NCI-H2171 (cell line): ENCODE measurements around the gene DENND4C.
"Not testable (repeated sequence)": the region's sequence is repeated elsewhere in the genome, so short reads cannot be mapped to it uniquely, and the experiment has no call there.

Experiments
- DNase-seq: peaks from one replicate; lab custom pipeline; 2025; lab: John Stamatoyannopoulos, UW

DENND4C gene

DNA sequence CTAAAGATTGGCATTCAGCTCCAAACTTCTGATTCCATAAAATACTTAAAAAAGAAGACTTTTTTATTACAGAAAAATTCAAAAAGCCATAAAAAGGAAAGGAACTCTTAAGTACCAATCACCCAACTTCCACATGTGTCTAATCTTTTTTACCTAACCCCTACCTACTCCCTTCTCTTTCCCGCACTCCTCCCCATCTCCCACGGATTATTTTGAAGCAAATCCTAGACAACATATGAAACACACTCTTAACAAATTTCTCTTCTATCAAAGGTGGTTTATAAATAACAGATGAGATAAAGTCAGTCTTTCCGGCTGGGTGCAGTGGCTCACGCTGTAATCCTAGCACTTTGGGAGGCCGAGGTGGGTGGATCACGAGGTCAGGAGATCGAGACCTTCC lies 5.9 kb upstream of the DENND4C start:
- no peak for DNase-seq

DNA sequence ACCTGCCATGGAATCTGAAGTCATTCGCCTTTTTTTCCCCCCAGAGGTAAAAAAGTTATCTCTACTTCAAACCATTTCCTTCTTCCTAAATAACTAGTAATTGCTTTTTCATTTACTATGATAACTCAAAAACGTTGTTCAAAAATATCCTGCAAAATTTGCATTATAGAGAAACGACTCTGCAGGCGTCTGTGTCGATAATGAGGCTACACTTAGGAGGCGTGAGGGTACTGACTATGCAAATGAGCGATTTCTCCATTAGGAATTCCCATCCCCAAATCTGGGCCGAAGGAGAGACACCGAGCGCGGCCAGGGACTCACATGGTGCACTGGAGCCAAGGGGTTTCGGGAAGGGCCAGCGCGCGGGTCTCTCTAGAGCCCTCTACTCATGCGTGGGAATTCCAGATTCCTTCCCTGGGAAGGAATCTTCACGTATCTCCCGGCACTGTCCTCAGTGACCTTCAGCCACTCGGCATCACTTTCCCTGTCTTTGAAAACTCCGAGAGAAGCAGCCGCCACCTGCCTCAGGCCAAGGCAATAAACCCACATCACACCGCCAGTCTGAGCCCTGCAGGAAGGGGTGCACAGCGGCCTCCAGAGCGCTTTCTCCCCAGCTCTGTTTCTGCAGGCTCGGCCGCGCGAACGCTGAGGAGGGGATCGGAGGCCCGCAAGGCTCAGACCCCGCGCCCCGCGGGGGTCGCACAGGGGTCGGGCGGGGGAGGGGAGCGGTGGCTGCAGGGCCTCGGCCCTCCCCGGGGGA lies 718 bp upstream of the DENND4C start:
- peak; percentile 39 for DNase-seq

DNA sequence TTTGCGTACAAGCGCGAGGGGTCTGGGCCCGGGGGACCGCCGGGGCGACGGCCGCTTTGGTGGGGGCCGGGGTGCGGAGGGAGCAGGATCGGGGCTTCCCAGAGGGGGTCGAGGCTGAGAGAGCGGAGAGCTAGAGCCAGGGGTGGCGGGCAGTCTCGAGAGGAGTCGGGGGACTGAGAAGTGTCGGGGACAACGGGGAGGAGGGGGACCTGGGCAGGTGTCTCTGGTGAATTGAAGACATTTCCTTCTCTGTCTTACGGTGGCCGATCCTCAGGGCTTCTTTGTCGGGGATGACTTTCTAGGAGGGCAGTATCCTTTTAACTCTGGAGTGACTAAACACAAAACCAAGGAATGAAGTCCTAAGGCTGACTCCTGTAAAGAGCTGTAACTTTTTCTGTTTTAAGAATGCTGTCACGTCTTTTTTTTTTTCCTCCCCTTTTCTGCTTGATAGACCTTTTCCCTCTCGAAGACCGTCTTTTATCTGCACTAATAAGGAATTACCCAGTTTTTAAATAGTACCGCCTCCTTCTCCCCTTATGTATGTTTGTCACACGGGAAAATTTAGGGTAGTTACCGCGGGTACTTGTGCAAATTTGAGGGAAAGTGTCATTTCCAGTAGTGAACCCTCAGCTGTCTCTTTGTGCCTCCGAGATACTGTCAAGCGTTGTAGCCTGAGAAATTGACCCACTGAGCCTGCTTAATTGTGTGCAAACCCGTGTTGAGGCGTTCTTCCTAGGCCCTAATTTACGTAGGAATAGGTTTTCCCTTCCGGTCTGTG lies 822 bp downstream of the DENND4C start:
- no peak for DNase-seq

DNA sequence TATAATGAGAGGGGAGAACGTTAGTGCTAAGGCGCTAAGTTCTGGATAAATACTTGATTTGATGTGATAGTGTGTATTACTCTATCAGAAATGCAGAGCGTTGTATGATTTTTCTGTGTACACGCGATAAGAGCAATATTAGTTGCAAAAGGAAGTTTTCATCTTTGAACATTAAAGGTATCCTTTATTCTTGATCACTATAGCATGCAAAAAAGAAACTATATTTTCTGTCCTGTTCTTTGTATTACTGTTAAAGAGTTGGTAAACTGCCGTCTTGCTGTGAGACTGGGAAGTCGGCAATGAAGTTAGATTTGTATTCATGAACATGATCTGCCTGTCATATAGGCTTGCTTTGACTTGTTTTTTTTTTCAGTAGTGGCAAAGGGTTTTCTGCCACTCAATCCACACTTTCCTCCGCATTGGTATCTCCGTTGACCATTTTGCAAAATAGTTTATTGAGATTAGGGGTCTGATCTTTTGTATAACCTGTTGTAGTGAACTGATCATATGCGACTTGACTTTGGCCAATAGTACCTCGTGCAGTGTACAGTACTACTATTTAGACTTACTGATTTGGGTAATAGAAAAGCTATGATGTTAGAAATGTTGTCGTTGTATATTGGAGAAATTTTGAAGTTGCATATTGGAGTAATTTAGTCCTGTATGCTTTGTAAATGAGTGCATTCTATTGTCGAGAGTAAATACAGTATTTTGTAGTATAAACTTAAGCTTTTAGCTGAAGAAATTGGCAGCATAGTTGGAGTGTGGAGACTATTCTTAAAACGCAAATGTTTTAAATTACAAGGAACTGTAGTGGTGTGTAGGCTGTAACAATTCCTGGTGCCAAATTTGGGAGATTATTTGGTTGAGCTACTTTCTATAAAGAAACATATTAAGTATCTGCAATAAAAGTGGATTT lies 1.7 kb downstream of the DENND4C start:
- DNase-seq: no peak

DNA sequence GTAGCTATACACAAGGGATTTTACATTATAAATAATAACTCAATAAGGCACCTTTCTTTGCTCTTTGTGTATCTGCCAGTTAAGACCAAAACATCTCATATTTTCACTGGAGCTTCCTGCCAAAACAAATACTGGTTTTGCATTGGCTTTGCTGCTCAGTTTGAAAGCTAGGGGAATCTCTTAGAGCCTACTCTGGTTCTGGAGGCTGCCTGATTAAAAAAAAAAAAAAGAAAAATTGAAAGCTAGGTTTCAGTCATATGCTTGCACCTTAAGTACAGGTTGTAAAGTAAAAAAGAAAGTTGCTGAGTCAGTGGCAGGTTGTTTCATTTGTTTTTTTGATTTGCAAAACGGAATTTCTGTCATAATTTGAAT lies 2.3 kb downstream of the DENND4C start:
- no peak for DNase-seq

DNA sequence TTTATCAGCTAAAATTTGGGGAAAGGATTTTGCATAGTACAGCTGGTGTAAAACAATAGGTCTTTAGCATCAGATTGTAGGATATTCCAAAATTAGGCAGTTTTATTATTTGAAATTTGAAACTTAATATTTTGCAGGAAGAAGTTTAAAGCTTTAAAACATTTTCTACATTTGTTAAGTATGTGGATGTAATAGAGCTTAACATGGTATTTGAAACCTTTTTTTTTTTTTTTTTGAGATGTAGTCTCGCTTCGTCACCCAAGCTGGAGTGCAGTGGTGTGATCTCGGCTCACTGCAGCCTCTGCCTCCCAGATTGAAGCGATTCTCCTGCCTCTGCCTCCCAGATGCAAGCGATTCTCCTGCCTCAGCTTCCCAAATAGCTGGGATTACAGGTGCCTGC lies 2.9 kb downstream of the DENND4C start:
- DNase-seq: no peak

DNA sequence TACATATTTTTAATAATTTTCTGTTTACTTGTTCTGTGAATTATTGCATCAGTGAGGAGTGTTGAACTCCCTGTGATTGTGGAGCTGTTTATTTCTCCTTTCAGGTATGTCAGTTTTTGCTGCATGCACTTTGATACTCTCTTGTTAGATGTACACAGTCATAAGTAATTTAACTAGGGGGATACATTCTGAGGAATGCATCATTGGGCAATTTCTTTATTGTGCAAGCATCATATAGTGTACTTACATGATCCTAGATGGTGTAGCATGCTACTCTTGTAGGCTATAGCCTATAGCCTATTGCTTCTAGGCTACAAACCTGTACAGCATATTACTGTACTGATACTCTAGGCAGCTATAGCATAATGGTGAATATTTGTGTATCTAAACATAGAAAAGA lies 9.5 kb downstream of the DENND4C start:
- DNase-seq: no peak

DNA sequence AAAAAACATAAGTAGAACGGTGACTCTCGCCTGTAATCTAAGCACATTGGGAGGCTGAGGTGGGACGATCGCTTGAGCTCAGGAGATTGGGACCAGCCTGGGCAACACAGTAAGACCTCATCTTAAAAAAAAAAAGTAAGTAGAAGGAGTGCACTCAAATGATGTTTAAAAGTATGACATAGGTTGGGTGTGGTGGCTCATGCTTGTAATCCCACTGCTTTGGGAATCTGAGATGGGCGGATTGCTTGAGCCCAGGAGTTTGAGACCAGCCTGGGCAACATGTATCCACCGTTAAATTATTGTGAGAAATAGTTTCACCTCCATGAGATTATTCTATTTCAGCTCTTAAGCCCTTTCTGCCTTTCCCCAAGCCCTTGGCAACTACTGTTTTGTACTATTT lies 11.2 kb downstream of the DENND4C start:
- no peak for DNase-seq

DNA sequence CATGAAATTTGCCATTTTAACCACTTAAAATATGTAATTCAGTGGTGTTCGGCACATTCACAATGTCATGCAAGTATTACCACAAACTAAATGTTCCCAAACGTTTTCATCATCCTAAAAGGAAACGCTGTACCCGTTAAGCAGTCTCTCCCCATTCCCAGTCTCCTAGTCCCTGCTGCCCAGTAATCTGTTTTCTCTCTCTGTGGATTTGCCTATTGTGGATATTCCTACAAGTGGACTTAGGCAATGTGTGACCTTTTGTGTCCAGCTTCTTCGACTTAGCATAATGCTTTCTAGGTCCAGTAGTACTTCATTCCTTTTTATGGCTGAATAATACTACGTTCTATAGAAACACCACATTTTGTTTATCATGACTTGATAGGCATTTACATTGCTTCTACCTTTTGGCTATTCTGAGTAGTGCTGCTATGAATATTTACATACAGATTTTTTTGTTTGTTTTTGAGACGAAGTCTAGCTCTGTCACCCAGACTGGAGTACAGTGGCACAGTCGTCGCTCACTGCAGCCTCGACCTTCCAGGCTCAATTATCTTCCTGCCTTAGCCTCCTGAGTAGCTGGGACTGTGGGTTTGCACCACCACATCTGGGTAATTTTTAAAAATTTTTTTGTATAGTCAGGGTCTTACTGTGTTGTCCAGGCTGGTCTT lies 13.0 kb downstream of the DENND4C start:
- DNase-seq: no peak

DNA sequence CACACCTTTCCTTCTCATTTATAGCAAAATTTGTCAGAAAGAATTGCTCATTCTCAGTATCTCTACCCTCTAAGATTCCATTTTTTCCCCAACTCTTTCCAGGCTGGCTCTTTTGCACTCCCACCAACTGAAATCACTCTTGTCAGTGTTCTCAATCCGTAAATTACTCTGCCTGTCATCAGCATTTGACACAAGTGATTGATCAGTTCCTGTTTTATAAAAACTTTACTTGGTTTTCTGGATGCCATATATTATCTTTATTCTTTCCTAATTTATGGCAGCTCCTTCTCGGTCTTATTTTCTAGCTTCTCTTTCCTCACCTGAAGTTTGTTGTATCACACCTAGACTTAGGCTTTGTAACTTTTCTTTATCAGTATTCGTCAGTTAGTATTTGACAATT lies 16.4 kb downstream of the DENND4C start:
- no peak for DNase-seq

DNA sequence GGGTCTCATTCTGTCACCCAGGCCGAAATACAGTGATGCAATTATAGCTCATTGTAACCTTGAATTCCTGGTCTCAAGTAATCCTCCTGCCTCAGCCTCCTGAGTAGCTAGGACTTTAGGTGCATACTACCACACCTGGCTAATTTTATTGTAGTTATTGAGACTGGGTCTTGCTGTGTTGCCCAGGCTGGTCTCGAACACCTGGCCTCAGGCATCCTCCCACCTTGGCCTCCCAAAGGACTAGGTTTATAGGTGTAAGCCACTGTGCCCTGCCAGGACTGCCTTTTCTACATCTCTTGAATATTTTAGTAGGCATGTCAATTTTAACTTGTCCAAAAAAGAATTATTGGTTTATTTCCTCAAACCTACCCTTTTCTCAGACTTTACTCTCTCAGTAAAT lies 16.9 kb downstream of the DENND4C start:
- no peak for DNase-seq

DNA sequence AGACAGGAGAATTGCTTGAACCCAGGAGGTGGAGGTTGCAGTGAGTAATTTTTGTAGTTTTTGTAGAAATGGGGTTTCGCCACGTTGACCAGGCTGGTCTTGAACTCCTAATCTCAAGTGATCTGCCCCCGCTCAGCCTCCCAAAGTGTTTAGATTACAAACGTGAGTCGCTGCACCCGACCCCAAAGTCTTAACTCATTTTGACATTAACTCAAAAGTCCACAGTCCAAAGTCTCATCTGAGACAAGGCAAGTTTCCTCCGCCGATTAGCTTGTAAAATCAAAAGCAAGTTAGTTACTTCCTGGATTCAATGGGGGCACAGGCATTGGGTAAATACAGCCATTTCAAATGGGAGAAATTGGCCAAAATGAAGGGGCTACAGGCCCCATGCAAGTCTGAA lies 19.9 kb downstream of the DENND4C start:
- DNase-seq: not testable (repeated sequence)

DNA sequence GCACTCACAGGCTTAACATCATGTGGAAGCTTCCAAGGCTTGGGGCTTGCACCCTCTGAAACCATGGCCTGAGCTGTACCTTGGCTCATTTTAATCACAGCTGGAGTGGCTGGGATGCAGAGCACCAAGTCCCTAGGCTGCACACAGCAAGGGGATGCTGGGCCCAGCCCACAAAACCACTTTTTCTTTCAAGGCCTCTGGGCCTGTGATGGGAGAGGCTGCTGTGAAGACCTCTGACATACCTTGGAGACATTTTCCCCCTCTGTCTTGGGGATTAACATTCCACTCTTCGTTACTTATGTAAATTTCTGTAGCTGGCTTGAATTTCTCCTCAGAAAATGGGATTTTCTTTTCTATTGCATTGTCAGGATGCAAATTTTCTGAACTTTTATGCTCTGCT lies 20.7 kb downstream of the DENND4C start:
- not testable (repeated sequence) for DNase-seq

DNA sequence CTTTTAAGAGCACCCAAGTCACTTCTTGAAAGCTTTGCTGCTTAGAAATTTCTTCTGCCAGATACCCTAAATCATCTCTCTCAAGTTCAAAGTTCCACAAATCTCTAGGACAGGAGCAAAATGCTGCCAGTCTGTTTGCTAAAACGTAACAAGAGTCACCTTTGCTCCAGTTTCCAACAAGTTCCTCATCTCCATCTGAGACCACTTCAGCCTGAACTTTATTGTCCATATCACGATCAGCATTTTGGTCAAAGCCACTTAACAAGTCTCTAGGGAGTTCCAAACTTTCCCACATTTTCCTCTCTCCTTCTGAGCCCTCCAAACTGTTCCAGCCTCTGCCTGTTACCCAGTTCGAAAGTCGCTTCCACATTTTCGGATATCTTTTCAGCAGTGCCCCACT lies 21.1 kb downstream of the DENND4C start:
- not testable (repeated sequence) for DNase-seq

DNA sequence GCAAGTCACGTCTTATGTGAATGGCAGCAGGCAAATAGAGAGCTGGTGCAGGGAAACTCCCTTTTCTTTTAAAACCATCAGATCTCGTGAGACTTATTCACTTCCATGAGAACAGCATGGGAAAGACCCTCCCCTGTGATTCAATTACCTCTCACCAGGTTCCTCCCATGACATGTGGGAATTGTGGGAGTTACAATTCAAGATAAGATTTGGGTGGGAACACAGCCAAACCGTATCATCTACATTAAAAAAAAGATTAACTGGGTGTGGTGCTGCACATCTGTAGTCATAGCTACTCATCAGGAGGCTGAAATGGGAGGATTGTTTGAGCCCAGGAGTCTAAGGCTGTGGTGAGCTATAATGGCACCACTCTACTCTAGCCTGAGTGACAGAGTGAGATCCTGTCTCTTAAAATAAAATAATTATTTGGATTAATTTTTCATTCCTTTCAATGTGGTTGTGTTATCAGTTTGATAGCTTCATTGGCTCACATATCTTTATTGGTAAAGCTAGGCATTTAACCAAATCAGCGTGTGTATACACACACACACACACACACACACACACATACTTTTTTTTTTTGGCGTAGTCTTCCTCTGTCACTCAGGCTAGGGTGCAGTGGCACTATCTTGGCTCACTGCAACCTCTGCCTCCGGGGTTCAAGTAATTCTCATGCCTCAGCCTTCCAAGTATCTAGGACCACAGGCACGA lies 21.8 kb downstream of the DENND4C start:
- DNase-seq: no peak

DNA sequence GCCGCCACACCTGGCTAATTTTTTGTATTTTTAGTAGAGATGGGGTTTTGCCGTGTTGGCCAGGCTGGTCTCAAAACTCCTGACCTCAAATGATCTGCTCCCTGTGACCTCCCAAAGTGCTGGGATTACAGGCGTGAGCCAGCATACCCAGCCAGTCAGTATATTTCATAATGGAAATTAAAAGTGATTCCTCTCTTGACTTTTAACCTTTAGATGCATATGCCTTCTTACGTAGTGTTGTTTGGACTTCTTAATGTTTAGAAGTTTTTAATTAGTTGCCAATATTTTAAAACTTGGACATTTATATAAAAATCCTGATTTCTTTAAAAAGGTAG lies 22.4 kb downstream of the DENND4C start:
- DNase-seq: no peak

DNA sequence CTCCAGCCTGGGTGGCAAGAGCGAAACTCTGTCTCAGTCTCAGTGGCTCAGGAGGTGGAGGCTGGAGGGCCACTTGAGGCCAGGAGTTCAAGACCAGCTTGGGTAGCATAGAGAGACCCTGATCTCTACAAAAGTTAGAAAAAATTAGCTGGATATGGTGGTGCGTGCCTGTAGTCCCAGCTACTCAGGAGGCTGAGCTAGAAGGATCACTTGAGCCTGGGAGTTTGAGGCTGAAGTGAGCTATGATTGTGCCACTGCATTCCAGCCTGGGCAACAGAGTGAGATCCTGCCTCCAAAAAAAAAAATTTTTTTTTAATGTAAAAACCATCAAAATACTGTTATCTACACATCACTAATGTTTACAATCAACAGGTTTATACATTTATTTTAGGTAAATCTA lies 24.6 kb downstream of the DENND4C start:
- DNase-seq: no peak

DNA sequence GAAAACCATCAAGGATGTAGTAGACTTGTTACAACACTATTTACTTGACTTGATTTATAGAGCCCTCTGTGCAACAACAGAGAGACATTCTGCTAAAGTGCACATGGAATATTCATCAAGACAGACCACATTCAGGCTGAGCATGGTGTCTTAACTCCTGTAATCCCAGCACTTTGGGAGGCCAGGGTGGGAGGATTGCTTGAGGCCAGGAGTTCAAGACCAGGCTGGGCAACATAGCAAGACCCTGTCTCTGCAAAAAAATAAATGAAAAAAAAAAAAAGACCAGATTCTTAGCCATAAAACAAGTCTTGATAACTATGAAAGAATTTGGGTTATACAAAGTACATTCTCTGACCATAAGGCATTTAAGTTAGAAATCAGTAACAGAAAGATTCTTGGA lies 25.3 kb downstream of the DENND4C start:
- no peak for DNase-seq

DNA sequence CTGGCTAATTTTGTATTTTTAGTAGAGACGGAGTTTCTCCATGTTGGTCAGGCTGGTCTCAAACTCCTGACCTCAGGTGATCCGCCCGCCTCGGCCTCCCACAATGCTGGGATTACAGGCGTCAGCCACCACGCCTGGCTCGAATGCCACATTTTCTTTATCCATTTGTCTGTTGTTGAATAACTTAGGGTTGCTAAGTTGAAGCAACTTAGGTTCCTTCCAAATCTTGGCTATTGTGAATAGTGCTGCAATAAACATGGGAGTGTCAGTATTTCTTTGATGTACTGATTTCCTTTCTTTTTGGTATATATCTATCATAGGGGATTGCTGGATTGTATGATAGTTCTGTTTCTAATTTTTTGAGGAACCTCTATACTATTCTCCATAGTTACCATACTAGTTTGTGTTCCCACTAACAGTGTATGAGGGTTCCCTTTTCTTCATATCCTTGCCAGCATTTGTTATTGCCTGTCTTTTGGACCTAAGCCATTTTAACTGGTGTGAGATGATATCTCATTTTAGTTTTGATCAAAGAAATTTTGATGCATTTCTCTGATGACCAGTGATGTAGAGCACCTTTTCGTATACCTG lies 29.3 kb downstream of the DENND4C start:
- DNase-seq: not testable (repeated sequence)

DNA sequence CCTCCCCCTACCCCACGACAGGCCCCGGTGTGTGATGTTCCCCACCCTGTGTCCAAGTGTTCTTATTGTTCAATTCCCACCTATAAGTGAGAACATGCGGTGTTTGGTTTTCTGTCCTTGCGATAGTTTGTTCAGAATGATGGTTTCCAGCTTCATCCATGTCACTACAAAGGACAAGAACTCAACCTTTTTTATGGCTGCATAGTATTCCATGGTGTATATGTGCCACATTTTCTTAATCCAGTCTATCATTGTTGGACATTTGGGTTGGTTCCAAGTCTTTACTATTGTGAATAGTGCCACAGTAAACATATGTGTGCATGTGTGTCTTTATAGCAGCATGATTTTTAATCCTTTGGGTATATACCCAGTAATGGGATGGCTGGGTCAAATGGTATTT lies 35.1 kb downstream of the DENND4C start:
- DNase-seq: not testable (repeated sequence)

DNA sequence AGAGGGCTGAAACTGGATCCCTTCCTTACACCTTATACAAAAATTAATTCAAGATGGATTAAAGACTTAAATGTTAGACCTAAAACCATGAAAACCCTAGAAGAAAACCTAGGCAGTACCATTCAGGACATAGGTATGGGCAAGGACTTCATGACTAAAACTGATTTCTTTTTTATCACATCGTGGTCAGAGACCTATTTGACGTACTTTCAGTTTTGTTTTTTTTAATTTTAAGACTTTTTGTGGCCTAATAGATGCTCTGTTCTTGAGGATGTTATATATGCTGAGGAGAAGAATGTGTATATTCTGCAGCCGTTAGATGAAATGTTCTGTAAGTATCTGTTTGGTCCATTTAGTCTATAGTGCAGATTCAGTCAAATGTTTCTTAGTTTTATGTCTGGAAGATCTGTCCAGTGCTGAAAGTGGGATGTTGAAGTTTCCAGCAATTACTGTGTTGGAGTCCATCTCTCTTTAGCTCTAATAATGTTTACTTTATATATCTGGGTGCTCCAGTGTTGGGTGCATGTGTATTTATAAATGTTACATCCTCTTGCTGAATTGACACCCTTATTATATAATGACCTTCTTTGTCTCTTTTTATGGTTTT lies 36.4 kb downstream of the DENND4C start:
- DNase-seq: not testable (repeated sequence)
